Middle frontal gyrus (tissue), 1 donor: Measurements from ENCODE around the gene KLHL35.
"Not testable (repeated sequence)": the region's sequence is repeated elsewhere in the genome, so short reads cannot be mapped to it uniquely, and the experiment has no call there.

Experiments
- DNase-seq: peaks from one replicate; pipeline ENCODE4 v3.0.0-alpha.2; 2015; ENCODE audit warnings: low spot score; ENCODE audit errors: extremely low spot score

The KLHL35 gene

GRCh38 chr11:75426720-75427086 lies 6.3 kb downstream of the KLHL35 start:
- DNase-seq, result no peak

DNA sequence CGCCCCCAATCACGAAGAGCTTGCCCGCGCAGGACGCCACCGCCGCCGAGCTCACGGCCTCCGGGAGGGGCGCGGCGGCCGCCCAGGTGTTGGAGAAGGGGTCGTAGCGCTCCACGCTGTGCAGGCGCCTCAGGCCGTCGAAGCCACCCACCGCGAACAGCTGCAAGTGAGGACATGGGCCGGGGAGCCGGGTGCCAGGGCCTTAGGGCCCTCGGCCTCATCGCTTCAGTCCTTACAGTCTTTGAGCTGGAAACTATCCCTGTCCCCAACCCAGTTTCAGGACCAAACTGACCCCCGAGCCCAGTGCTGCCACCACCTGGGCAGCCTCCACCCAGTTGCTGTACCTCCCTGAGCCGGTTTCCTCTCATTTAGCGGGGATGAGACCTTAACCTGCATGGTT lies 7.6 kb downstream of the KLHL35 start:
- no peak for DNase-seq

- no peak for DNase-seq
Measured at GRCh38 chr11:75424396-75424795, 8.6 kb downstream of the KLHL35 start.

GRCh38 chr11:75423721-75424120 lies 9.3 kb downstream of the KLHL35 start:
- no peak for DNase-seq

DNA sequence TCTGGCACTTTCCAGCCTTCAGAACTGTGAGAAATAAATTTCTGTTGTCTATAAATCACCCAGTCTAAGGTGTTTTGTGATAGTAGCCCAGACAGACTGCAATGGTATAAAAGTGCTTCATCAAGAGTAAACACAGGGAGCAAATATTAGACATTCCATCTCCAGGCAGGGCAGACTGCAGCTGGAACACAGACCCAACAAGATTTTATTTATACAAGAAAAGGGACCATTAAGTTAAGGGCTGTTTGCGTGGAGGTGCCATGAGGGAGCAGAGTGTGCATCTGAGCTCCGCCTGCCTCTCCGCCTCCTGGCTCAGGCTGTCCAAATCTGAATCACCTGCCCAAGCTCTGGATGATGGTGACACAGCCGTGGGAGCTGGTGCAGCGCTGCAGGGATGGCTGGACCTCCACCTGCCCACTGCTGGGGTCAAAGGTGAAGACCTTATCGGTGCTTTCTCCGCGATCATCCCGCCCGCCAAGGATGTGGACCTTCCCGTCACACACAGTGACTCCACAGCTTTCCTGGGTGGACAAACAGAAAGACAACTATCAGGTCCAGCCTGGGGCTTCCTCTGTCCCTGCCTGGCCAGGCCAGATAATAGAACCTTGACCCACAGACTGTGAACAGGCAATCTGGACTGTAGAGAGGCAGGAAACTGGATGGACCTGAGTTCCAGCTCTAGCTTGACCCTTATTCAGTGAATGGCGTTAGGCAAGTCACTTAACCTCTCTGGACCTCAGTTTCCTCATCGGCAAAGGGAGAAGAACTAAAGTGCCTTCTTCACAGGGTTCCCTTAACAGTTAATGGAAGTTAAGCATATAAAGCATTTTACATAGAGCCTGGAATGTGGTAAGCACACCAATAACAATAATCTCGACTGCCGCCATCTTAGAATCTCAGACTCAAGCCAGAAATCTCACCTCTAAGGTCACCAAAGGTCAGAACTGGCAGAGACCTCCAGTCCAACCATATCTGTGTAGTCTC lies 10.5 kb downstream of the KLHL35 start:
- no peak for DNase-seq

- no peak for DNase-seq
Measured at GRCh38 chr11:75421902-75422247, 11.1 kb downstream of the KLHL35 start.

DNA sequence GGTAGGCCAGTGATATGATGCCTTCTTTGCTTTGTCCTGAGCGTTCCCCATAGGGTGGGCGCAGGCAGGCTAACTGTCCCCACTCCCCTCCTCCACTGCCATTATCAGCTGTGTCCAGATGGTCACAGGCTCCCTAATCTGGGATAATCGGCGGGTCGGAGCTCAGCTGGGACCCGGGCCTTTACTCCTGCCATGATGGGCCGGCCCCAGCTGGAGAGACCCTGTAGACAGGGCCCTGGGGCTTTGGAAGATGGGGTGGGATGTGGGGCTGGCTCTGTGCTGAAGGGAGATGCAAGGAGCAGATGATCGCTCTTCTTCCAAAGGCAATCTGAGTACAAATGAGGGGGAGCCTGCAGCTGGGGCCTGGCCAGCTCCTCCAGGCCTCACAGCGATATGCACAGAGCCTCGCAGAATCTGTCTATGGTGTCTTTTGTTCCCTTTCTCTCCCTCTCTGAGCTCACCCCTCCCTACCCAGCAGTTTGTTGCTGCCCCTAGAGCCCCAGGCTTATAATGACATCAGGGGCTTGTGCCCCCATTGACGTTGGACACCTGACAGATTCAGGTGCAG lies 11.9 kb downstream of the KLHL35 start:
- DNase-seq, result no peak

DNA sequence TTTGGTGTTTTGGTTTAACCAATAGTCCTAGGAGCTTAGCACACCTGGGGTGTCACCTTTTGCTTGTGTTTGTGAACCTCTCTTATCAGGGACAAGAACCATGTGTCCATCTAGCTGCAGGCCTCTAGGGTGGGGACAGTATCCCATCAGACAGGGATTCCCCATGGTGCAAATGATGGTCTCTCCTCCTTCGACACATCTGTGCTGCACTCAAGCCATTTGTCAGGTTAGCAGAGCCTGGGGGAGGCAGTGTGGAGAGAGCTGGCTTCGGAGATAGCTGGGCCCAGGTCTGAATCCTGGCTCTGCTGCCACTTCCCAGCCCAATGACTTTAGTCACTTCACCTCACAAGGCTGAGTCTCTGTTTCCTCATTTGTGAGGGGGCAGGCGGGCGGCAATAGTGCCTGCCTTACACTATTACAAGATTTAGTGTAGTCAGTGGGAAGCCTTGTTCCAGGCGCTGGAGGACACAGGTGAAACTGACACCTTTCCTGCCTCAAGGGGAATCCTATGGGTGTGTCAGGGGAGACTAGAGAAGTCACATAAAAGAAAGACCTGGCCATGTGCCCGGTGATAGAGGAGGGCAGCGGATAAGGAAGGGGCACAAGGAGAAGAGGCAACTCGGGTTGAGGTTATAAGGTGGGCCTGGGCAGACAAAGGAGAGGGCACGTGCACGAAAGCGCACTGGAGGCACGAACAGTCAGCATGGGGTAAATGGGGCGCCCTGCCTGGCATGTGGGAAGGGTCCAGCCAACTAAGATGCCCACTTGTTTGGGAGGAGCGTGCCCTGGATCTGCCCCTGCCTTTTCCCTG lies 12.6 kb downstream of the KLHL35 start:
- DNase-seq, result no peak

GRCh38 chr11:75413864-75414263 lies 19.1 kb downstream of the KLHL35 start:
- no peak for DNase-seq

DNA sequence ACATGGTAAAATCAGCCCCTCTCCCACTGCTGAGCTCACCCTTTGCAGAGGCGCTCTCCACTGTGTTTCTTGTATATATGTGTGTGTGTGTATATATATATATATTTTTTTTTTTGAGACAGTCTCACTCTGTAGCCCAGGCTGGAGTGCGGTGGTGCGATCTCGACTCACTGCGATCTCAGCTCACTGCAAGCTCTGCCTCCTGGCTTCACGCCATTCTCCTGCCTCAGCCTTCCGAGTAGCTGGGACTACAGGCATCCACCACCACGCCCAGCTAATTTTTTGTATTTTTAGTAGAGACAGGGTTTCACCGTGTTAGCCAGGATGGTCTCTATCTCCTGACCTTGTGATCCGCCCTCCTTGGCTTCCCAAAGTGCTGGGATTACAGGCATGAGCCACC lies 19.9 kb downstream of the KLHL35 start:
- not testable (repeated sequence) for DNase-seq

DNA sequence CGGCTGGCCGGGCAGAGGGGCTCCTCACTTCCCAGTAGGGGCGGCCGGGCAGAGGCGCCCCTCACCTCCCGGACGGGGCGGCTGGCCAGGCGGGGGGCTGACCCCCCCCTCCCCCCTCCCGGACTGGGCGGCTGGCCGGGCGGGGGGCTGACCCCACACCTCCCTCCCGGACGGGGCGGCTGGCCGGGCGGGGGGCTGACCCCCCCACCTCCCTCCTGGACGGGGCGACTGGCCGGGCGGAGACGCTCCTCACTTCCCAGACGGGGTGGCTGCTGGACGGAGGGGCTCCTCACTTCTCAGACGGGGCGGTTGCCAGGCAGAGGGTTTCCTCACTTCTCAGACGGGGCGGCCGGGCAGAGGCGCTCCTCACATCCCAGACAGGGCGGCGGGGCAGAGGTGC lies 23.0 kb downstream of the KLHL35 start:
- not testable (repeated sequence) for DNase-seq

DNA sequence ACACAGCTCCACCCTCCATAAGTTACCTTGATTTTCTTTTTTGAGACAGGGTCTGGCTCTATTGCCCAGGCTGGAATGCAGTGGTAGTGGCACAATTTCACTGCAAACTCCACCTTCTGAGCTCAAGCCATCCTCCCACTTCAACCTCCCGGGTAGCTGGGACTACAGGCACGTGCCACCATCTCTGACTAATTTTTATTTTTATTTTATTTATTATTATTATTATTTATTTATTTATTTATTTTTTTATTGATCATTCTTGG lies 24.1 kb downstream of the KLHL35 start:
- DNase-seq, result no peak

- DNase-seq, result no peak
Measured at GRCh38 chr11:75406338-75406777, 26.6 kb downstream of the KLHL35 start.

DNA sequence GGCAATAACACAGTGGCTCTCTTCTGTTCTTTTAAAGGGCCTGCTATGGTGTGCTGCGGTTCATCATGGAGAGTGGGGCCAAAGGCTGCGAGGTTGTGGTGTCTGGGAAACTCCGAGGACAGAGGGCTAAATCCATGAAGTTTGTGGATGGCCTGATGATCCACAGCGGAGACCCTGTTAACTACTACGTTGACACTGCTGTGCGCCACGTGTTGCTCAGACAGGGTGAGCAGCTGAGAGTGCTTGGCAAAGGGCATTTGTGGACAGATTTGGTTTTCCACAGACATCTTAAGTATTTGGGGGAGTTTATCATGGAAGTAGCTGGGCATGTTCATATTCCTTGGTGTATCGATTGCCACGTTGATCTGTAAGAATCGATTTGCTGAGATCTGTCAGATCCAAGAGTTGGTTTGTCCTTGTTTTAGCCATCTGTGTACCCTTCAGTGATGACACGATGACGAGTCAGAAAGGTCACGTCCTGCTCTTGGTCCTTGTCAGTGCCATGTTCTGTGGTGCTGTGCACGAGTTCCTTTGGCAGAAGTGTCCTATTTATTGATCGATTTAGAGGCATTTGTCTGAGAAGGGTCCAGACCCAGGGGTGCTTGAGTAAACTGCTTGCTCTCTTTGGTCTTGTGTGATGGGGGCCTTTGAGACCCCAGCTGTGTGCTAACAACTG lies 28.9 kb downstream of the KLHL35 start:
- DNase-seq, result no peak

- DNase-seq, result no peak
Measured at GRCh38 chr11:75403037-75403436, 30.0 kb downstream of the KLHL35 start.

DNA sequence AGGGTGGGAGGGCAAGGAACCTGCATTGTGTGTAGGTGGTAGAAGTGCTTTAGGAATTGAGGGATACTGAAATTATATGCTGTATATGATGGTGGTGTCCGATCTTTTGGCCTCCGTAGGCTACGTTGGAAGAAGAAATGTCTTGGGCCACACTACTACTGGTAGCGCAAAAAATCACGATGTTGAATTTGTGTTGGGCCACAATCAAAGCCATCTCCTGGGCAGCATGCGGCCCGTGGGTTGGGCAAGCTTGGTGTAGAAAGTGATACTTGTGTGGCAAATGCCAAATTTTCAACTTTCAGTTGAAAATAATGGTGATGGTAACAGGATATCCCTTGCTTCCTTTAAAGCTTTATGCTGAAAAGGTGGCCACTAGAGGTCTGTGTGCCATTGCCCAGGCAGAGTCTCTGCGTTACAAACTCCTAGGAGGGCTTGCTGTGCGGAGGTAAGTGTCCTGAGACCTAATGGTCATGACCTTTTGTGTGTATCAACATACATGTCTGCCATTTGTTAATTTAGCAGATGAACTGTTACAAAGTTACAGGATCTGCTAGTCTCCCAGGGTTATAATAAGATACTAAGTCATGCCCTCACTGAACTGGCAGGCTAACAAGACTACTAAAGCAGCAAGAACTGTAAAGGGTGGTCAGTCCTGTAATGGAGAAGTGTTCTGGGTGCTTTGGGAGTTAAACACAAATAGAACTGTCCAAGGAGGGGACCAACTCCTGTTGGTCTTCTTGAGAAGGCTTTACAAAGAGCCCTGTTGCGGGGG lies 30.8 kb downstream of the KLHL35 start:
- DNase-seq, result no peak

- no peak for DNase-seq
Measured at GRCh38 chr11:75400146-75400865, 32.7 kb downstream of the KLHL35 start.

DNA sequence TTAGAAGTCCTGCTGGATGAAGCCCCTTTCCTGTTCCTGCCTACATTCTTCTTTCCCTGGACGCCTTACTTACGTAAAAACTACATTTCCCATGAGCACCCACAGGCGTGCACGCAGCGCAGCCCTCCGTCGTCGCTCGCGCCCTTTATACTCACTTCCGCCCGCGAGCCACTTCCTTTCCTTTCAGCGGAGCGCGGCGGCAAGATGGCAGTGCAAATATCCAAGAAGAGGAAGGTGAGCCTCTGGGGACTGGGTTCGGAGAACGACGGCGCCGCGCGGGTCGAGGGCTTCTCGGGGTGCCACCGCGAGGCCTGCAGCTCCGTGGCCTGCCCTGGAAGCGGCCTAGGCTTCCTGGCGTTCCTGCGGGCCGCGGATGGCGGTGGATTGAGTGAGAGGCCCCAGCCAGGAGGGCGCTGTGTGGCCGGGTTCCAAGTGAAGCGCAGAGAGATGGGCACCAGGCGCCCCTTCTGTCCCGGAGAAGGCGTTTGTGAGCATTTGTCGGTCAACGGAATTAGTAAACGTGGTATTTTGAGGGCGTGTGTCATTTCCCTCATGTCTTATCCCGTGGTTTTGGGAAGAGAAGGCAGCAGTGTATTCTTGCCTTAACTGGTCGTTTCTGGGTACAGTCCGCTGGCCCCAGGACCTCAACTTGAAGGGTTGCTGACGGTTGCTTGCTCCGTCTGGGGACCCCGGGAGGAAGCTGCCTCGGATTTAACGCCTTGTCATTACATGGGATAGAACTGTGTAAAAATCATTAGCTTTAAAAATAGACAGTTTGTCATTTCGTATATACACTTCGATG lies 33.5 kb downstream of the KLHL35 start, which contains the start of gene RPS3:
RPS3 (plus strand) TSS at position 175 of the 802 bp plus-strand sequence; CDS start at position 205, 30 bp downstream.
- DNase-seq, result peak; percentile 85

DNA sequence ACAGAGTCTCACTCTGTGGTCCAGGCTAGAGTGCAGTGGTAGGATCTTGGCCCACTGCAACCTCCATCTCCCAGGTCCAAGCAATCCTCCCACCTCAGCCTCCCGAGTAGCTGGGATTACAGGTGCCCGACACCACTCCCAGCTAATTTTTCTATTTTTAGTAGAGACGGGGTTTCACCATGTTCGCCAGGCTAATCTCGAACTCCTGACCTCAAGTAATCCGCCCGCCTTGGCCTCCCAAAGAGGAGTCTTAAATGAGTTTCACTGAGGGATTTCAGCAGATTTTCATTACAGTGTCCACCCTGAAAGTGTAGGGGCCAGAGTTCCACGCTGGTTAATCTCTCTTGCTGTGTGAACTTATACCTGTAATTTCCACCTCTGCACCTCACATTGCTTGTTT lies 34.1 kb downstream of the KLHL35 start:
- DNase-seq, result no peak
